GM12865 (cell line): ENCODE measurements around the gene CFLAR.
A peak's percentile ranks its signal among the peaks of the same experiment; 100 is the strongest.
"Not testable (repeated sequence)": the region's sequence is repeated elsewhere in the genome, so short reads cannot be mapped to it uniquely, and the experiment has no call there.

Experiments used
- DNase-seq: peaks from one replicate; pipeline ENCODE4 v3.0.0; 2010; ENCODE audit warnings: low read depth
- H3K4me3 ChIP-seq: 2 replicates; pipeline ENCODE4 v1.5.1; 2011; ENCODE audit warnings: mild to moderate bottlenecking, low read depth, low read length, control low read depth
- TF ChIP-seq, protein P1 (sequence below): IDR thresholded peaks from 2 replicates; pipeline ENCODE4 v1.5.1; 2011; ENCODE audit warnings: low read length, control low read depth, low read depth, inconsistent platforms; ENCODE audit not compliant: insufficient read depth; ENCODE audit errors: missing control alignments

The CFLAR gene

DNA sequence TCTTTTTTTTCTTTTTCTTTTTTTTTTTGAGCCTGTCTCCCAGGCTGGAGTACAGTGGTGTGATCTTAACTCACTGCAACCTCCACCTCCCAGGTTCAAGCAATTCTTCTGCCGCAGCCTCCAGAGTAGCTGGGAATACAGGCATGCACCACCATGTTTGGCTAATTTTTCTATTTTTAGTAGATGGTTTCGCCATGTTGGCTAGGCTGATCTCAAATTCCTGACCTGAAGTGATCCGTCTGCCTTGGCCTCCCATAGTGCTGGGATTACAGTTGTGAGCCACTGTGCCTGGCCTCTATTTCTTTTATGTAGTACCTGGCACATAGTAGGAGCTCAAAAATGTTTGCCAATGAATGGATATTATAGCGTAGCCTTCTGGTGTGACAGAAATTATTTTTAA, 6.8 kb upstream of the CFLAR start:
- no peak overlapping the region for H3K4me3 ChIP-seq
- DNase-seq = no peak
- TF ChIP-seq, protein P1, sequence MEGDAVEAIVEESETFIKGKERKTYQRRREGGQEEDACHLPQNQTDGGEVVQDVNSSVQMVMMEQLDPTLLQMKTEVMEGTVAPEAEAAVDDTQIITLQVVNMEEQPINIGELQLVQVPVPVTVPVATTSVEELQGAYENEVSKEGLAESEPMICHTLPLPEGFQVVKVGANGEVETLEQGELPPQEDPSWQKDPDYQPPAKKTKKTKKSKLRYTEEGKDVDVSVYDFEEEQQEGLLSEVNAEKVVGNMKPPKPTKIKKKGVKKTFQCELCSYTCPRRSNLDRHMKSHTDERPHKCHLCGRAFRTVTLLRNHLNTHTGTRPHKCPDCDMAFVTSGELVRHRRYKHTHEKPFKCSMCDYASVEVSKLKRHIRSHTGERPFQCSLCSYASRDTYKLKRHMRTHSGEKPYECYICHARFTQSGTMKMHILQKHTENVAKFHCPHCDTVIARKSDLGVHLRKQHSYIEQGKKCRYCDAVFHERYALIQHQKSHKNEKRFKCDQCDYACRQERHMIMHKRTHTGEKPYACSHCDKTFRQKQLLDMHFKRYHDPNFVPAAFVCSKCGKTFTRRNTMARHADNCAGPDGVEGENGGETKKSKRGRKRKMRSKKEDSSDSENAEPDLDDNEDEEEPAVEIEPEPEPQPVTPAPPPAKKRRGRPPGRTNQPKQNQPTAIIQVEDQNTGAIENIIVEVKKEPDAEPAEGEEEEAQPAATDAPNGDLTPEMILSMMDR = no peak

DNA sequence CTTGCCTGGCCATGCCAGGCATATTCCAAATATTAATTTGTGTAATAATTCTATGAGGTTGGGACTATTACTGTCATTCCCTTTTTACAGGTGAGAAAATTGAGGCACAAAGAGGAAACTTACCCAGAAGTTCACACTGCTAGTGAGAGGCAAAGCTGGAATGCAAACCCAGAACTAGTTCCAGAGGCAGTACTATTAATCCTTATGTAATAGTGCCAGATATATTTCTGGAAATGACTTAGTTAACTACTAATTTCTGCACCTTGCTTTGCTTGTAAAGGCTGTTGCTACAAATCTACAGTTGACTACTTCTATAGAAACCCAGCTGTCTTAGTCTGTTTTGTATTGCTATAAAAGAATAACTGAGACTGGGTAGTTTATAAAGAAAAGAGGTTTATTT, 5.3 kb upstream of the CFLAR start:
- TF ChIP-seq, protein P1 = no peak
- H3K4me3 ChIP-seq = no peak overlapping the region
- DNase-seq = no peak

DNA sequence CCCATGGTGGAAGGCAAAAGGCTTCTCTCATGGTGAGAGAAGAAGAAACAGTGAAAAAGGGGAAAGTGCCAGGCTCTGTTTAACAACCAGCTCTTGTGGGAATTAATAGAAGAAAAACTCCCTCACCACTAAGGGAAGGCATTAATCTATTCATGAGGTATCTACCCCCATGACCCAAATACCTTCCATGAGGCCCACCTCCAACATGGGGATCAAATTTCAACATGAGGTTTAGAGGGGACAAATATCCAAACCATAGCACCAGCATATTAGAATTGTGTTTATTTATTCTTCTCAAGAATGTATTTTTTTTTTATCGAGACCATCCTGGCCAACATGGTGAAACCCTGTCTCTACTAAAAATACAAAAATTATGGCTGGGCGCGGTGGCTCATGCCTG, 4.9 kb upstream of the CFLAR start:
- H3K4me3 ChIP-seq = no peak overlapping the region
- TF ChIP-seq, protein P1 = no peak
- no peak for DNase-seq

DNA sequence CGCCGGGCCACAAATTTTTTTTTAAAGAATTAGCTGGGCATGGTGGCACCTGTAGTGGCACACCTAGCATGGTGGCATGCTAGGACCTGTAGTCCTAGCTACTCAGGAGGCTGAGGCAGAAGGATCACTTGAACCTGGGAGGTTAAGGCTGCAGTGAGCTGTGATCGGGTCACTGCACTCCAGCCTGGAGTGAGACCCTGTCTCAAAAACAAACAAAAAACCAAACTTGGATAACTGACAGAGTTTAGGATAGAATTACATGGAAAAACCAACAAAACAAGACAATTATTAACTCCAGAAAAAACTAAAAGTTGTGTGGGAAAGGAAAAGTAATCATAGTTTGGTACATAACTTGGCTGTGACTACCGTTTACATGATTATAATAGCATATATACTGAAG, 1.6 kb upstream of the CFLAR start:
- no peak for DNase-seq
- TF ChIP-seq, protein P1 = no peak
- H3K4me3 ChIP-seq = peak overlapping the region; percentile 88

DNA sequence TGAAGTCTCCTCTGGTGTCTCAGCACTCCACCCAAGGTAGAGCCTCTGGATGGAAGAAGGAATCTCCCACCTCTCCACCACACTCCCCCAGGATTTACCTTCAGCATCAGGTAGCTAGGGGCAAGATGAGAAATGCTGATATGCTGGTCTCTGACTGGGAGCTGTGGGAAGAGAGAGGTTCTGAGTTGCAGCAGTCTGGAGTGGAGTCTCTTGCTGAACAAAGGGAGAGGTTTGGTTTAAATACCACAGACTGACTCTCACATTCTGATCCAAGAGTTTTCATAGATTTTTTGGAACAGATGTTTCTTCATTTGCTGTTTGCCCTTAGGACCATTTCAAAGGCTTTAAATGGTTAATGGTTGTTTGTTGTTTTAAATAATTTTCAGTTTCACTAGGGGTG, 1.1 kb upstream of the CFLAR start:
- TF ChIP-seq, protein P1 = no peak
- H3K4me3 ChIP-seq = peak overlapping the region; percentile 88
- no peak for DNase-seq

DNA sequence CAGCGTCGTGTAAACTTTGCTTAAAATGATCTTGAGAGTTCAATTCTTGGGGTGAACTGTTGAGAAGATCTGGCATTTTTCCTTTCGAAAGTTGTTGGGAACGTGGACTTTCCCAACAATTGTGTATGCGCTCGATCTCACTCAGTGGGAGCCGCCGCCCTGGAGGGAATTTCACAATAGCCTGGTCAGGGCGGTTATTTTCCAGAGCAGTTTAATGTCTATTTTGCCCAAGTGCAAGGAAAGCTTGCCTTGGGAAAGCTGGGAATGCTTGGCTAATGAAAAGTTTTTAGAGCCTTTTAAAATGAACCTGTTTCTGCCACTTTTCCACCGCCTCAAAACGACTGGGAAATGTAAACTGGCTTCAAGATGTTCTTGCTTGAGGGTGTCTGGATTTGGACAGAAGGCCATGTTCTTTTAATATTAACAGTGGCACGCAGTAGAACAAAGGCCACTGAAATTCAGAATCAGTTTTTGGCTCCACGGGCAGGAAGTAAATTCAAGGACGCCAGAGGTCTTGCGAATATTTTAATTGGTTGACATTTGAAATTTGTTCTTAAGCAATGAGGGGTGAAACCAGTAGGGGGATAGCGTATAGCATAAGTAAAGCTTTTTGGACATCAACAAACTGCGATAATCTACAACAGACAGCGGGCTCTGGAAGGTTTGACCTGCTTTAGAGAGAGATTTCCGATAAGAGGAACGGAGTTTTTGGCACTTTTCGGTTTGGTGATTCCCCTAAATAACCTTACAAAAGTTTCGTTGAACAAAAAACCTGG, 1.2 kb downstream of the CFLAR start:
- peak overlapping the region; percentile 88 for H3K4me3 ChIP-seq
- peak; percentile 94 for DNase-seq
- TF ChIP-seq, protein P1 = peak; percentile 37

DNA sequence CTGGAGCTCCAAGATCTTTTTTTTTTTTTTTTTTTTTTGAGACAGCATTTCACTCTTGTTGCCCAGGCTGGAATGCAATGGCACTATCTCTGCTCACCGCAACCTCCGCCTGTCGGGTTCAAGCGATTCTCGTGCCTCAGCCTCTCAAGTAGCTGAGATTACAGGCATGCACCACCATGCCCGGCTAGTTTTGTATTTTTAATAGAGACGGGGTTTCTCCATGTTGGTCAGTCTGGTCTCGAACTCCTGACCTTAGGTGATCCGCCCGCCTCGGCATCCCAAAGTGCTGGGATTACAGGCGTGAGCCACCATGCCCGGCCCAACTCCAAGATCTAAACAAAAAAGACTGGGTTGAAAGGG, 1.8 kb downstream of the CFLAR start:
- peak overlapping the region; percentile 88 for H3K4me3 ChIP-seq
- not testable (repeated sequence) for DNase-seq
